ENCODE data around the gene SNX25.

- TF ChIP-seq, protein P1, sequence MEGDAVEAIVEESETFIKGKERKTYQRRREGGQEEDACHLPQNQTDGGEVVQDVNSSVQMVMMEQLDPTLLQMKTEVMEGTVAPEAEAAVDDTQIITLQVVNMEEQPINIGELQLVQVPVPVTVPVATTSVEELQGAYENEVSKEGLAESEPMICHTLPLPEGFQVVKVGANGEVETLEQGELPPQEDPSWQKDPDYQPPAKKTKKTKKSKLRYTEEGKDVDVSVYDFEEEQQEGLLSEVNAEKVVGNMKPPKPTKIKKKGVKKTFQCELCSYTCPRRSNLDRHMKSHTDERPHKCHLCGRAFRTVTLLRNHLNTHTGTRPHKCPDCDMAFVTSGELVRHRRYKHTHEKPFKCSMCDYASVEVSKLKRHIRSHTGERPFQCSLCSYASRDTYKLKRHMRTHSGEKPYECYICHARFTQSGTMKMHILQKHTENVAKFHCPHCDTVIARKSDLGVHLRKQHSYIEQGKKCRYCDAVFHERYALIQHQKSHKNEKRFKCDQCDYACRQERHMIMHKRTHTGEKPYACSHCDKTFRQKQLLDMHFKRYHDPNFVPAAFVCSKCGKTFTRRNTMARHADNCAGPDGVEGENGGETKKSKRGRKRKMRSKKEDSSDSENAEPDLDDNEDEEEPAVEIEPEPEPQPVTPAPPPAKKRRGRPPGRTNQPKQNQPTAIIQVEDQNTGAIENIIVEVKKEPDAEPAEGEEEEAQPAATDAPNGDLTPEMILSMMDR (tag by site-specific recombination; IDR thresholded peaks at IDR 0.05), result no peak
- no peak for TF ChIP-seq ZNF791 (tag by site-specific recombination; IDR thresholded peaks at IDR 0.05)
- TF ChIP-seq, protein P2, sequence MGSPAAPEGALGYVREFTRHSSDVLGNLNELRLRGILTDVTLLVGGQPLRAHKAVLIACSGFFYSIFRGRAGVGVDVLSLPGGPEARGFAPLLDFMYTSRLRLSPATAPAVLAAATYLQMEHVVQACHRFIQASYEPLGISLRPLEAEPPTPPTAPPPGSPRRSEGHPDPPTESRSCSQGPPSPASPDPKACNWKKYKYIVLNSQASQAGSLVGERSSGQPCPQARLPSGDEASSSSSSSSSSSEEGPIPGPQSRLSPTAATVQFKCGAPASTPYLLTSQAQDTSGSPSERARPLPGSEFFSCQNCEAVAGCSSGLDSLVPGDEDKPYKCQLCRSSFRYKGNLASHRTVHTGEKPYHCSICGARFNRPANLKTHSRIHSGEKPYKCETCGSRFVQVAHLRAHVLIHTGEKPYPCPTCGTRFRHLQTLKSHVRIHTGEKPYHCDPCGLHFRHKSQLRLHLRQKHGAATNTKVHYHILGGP (tag by site-specific recombination; IDR thresholded peaks at IDR 0.05), result no peak
- no peak for TF ChIP-seq ZNF747 (tag by site-specific recombination; IDR thresholded peaks at IDR 0.05)
- no peak for TF ChIP-seq ZNF626 (tag by site-specific recombination; IDR thresholded peaks at IDR 0.05)
- TF ChIP-seq, protein P3, sequence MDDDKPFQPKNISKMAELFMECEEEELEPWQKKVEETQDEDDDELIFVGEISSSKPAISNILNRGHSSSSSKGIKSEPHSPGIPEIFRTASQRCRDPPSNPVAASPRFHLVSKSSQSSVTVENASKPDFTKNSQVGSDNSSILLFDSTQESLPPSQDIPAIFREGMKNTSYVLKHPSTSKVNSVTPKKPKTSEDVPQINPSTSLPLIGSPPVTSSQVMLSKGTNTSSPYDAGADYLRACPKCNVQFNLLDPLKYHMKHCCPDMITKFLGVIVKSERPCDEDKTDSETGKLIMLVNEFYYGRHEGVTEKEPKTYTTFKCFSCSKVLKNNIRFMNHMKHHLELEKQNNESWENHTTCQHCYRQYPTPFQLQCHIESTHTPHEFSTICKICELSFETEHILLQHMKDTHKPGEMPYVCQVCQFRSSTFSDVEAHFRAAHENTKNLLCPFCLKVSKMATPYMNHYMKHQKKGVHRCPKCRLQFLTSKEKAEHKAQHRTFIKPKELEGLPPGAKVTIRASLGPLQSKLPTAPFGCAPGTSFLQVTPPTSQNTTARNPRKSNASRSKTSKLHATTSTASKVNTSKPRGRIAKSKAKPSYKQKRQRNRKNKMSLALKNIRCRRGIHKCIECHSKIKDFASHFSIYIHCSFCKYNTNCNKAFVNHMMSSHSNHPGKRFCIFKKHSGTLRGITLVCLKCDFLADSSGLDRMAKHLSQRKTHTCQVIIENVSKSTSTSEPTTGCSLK (tag by site-specific recombination; IDR thresholded peaks at IDR 0.05), result no peak
These were observed 174.1 kb downstream of the SNX25 start for GRCh38 chr4:185383451-185383850.
